NCI-H345 treated with DMSO at 0.1 percent for 48 hours (cell line): ENCODE results near the gene CYSLTR2.
"Not testable (repeated sequence)": the region's sequence is repeated elsewhere in the genome, so short reads cannot be mapped to it uniquely, and the experiment has no call there.

Experiments used
- DNase-seq: peaks from one replicate; lab custom pipeline; 2025; ENCODE audit not compliant: unreplicated experiment; lab: John Stamatoyannopoulos, UW

The CYSLTR2 gene

DNA sequence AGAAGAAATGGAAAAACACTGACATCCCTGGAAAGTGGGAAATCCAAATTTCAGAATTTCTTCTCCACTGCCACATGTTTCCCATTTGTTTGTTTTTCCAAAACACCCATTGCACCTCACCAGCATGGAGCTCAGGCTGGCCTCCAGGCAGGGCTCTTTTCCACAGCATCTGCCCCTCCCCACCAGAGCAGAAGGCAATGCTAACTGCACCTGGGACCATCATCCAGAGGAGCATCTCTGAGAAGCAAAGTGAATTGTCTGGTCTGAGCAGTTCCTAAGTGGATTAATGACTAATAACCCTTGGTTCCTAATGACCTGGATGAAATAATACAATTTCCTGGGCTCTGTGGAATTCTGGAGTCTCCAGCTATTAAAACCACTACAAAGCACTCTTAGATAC is 8.8 kb upstream of the CYSLTR2 start:
- DNase-seq = no peak

DNA sequence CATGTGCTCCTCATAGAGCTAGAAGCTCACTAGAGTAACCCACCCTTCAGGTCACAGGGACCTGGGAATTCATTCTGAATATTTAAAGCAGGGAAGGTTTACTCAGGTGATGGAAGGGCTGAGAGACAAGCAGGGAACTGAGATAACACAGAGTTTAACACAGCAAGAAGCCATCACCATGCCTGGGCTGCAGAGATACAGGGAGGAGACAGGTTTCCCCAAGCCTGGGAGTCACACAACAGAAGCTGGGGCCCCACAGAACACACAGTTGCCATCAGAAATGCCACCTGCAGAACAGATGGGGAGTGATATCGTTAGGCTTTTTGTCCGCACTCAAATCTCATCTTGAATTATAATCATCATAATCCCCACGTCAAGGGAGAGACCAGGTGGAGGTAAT is 7.9 kb upstream of the CYSLTR2 start:
- DNase-seq = no peak

DNA sequence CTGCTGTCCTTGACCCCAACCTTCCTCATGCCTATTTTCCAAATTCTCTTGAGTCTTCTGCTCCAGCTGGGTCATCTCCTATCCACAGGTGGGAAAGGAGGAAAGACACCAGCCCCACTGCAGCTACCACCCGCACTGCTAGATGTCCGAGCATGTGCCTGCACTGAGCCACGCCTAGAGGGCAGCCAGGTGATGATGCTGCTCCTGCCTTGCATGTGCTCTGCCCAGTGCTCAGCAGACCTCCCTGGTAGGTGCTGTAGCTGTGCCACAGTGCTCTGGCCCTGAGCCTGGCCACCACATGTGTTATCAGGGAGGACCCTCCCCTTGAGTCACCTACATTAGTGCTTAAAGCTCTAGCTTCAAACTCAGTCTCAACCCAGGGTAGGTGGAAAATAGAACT is 6.9 kb upstream of the CYSLTR2 start:
- no peak for DNase-seq

DNA sequence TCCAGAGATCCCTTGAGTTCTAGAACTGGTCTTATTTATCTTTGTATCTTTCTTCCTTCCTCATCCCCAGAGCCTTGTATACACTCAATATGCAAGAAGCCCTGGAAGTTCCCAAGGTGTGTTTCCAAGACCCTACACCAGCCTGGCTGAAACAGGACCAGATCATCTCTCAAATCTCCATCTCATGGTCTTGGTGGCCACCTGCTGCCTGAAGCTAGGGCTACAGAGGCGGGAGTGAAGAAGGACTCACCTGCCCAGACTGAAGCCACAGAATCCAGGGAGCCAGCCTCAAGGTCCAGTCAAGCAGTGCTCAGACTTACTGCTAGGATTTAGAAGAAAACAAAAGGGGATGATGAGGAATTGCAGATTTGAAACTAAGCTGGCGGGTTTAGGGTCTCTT is 6.1 kb upstream of the CYSLTR2 start:
- DNase-seq = no peak

DNA sequence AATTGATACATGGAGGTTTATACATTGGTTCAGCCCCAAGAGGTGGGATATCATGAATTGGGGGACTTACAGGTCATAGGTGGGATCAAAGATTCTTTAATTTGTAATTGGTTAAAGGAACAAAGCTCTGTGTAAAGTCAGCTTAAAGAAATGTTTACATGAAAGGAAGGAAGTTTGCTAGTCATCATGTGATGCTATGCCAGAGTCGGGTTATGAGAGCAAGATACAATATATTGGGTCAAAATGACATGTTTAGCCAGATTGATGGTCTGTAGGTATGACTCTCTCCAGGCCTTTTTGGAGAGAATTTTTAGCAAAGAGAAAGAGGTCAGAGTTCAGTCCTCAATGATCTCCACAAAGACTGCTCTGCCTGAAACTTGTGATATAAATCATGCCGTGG is 5.3 kb upstream of the CYSLTR2 start:
- DNase-seq = no peak

DNA sequence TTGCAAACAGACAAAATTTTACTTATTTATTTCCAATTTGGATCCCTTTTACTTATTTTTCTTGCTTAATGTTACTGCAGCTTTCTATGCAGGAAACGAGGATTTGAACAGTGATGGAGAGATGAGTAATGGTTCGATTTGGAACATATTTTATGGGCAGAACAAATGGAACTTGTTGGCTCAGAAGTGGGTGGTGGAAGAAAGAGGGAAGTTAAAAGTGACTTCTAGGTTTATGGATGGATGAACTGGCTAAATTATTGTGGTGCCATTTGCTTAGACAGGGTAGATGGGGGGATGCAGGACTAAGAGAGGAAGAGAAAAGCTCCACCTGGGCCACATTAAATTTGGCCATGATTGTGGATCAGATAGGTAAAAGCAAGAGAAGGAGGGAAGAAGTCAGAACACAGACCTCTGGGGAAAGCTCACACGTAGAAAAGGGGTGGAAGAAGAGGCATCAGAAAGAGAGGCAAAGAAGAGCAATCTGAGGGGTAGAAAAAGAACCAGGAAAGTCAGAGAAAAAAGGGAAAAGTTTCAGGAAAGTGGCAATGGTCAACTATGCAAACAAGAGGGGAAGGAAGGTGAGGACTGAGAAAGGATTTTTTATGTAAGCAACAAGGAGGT is 768 bp upstream of the CYSLTR2 start:
- DNase-seq = no peak

DNA sequence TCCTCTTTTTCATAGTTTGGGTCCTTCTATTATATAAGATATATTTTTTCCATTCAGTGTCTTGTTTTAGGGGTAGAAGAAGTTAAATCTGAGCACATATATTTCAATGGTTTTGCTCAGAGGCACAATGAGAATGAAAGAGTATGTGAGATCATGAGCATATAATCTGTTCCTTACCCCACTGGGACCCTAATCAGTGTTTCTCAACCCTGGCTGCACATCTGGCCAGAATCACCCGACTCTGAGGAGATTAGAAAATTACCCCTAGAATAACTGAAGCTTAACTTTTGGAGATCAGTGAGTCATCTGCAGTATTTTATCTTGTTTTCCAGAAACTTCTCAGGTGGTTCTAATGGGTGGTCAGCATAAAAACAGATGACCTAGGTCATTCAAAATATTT is 782 bp downstream of the CYSLTR2 start:
- no peak for DNase-seq

DNA sequence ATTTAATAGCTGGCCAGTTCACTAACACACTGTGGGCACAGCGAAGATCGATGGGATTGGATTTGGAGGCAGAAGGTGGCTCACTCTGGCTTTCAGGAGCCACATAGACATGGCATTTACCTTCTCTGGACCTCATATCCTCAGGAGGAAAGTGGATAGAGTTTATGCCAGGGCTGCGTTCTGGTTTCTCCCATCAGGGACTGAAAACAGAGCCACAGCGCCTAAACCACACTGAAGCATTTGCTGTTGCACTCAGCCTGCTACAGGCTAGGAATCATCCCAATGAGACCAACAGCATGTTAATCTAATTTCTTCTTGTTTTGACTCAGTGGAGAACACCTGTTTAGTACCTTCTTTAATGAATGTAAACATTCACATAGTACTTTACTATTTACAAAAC is 1.6 kb downstream of the CYSLTR2 start:
- DNase-seq = no peak

DNA sequence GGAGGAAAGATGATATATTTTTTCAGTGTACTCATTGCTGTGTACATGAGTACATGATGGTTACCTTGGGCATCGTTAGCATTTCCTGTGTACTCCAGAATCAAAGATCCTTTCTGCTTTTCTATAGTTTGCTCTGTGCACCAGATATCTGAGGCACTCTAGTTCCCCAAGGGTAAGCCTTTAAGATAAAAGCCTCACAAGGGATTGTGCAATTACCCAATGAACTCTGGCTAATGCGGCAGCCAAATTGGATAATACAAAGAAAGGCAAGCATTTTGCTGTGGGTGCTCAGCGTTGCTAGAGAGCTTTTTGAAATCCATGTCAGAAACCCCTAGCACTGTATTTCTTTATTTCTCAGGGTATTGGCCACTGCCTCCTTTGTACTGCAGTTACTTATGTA is 2.9 kb downstream of the CYSLTR2 start:
- DNase-seq = no peak

DNA sequence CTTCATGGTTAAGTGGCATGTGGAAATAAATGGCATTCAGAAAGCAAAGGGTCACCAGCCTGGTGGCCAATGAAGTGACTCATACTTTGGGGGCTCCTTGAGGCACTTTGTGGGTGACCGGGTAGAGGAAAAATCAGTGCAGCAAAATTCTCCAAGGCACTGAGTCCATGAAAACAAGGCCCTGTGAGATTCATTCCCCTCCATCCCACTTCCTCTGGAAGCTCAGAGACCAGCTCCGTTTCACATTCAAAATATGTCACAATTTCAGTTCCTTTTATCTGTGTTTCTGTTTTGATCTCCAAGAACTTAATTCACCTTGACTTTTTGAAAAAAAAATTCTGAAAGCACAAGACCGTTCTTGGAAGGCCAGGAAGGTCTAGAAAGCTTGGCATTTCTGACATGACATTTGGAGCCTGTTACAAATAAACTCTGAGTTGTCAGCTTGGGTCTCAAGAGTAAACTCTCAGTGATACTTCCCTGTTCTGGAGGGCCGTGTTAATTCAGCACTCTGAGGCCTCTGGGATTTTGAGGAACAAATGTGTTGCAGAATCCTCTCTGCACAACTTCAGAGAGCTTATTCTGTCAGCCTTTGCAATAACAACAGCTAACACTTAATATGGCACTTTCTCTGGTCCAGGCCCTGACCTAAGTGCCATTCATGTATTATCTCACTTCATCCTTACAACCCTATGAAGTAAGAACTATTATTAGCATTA is 6.8 kb downstream of the CYSLTR2 start:
- DNase-seq = no peak

DNA sequence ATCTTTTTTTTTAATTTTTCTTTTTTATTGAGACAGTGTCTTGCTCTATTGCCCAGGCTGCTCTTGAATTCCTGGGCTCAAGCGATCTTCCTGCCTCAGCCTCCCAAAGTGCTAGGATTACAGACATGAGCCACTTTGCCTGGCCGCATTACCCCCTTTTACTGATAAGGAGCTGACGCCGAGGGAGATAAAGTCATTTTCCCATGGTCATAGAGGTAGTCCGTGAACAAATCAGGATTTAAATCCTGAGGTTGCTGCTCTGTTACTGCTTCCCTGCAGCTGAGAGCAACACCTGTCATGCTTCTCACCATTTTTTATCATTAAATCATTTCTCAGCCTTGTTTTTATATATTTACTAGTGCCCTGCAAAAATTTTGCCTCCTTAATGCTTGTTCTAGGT is 7.4 kb downstream of the CYSLTR2 start:
- no peak for DNase-seq

DNA sequence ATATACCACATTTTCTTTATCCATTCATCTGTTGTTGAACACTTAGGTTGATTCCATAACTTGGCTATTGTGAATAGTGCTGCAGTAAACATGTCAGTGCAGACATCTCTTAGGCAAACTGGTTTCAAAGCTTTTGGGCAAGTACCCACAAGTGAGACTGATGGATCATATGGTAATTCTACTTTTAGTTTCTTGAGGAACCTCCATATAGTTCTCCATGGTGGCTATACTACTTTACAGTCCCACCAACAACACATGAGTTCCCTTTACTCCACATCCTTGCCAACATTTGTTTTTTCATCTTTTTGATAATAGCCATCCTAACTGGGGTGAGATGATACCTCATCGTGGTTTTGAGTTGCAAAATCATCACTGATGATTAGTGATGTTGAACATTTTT is 8.5 kb downstream of the CYSLTR2 start:
- DNase-seq = no peak

DNA sequence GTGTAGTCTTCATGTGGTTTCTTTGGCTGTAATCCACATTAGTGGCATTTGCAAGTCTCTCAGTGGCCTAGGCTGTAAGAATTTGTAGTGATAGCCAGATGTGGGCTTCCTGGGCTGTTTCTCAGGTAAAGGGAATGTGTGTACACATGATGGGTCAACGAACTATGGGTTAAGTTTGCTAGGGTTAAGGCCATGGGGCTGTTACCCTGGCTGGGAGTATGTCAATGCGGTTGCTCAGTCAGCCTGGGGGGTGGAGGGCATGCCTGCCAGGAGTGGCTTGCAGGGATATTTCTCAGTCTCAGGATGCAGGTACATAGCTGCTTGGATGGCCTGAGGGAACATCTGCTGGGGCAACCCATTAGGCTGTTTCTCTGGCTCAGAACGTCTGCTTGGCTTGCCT is 13.4 kb downstream of the CYSLTR2 start:
- DNase-seq = no peak

DNA sequence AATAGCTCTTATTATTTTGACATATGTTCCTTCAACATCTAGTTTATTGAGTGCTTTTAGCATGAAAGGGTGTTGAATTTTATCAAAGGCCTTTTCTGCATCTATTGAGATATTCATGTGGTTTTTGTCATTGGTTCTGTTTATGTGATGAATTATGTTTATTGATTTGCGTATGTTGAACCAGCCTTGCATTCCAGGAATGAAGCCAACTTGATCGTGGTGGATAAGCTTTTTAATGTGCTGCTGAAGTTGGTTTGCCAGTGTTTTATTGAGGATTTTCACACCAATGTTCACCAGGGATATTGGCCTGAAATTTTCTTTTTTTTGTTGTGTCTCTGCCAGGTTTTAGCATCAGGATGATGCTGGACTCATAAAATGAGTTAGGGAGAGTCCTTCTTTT is 17.7 kb downstream of the CYSLTR2 start:
- DNase-seq = not testable (repeated sequence)

DNA sequence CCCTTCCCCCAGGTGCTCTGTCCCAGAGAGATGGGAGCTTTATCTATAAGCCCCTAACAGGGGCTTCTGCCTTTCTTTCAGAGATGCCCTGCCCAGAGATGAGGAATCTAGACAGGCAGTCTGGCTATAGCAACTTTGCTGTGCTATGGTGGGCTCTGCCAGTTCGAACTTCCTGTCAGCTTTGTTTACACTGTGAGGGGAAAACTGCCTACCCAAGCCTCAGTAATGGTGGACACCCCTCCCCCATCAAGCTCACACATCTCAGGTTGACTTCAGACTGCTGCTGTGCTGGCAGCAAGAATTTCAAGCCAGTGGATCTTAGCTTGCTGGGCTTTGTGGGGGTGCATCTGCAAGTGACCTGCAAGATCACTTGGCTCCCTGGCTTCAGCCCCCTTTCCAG is 21.5 kb downstream of the CYSLTR2 start:
- no peak for DNase-seq

DNA sequence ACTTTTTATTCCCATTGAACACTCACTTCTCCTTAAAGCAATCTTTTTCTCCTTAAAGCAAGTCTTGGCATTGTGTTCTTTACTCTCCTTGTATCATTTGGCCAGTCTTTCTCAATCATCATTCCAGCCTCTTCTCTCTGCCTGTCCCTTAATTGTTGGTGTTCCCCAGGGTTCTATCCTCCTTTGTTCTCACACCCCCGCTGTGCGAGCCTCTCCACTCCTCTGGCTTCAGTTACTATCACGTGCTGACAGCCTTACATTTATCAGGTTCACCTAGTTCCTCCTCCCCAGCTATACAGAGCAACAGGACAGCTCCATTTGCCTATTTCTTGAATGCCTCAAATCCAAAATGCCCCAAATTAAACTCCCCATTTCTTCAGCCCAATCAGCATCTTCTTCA is 24.6 kb downstream of the CYSLTR2 start:
- DNase-seq = no peak

DNA sequence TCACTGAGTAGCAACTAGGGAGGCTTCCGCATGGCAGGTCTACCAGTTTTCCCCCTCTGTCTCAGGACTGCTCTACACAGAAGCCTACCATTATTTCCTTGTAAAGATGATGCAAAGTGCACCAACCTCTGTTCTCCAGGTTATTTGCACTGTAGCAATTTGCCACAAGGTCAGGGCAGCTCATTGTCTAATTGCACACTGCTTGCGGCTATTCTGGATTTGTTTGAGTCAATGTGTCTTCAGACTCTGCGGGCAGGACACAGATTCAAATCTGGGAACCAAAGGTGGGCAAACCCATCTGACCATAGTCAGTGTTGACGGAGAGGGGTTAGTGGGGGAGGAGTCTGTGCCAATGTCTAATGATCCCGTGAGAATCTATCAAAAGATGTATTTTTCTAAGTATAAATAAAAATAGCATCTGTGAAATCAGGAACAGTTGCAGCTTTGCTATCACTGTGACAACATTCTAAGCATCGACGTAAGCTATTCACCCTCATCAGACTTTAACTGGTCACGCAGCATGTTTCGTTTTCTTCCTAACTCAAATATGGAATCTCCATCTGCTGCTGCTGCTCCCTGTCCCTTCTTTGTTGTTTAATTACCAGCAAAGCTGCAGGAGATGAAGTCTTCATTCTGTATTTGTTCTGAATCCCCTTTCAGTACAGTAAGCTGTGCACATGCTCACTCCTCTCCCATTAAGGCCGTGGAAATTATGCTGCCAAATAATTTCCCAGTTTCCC is 26.4 kb downstream of the CYSLTR2 start:
- DNase-seq = no peak

DNA sequence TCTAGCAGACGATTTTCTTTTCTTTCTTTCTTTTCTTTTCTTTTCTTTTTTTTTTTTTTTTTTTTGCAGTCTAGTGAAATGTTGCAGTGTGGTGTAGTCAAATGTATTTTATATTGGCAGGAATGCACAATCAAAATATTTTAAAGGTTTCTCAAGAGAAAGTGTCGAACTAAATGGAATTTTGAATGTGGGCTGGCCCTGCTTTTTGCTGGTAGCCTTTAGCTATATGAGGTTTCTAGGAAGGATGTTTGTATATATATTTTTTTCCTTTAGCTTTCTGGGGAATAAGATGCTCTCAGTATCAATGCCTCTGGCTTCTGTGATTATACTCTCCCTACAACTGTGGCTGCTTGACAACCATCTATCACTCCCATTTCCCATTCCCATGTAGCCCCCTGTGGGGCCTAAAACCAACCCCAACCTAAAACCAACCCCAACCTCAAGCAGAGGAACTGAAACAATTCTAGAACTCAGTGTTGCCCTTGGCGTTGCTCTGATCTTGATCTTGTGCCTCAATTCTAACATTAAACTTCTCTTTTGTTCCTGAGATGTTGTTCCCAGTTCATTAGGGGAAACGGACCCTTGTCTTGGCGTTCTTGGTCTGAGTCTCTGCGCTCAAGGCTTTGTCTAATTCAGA is 27.1 kb downstream of the CYSLTR2 start:
- DNase-seq = no peak

DNA sequence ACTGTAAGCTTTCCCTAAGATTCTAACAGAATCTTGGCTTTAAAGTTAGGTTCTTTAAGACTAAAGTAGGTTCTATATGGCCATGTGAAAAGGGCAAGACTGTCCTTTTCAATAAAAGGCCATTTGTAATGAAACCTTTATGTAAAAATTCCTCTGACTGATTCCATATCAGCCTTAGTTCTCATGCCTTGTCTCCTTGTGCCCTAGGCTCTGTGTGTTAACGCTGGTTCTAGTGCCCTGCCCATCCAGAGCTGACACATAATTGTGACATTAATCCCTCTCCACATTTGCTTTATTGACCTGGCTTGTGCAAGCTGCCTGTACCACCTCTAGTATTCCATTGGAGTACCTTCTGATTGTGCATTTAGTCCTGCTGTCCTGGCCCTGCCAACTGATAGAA is 28.2 kb downstream of the CYSLTR2 start:
- no peak for DNase-seq

DNA sequence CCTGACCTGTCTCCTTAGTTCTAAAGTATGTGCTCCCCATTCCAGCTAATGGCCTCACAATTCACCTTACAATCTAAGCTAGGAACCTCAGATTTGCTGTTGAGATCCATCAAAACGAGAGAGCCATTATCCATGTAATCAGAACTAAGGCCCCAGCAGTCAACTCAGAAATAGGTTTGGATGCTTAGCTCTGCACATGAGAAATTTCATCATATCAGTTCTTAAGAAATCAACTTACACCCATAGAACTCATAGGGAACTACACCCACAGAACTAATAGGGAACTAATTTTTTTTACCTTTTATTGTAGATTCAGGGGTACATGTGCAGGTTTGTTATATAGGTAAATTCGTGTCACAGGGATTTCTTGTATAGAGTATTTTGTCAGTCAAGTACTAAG is 28.7 kb downstream of the CYSLTR2 start:
- no peak for DNase-seq

DNA sequence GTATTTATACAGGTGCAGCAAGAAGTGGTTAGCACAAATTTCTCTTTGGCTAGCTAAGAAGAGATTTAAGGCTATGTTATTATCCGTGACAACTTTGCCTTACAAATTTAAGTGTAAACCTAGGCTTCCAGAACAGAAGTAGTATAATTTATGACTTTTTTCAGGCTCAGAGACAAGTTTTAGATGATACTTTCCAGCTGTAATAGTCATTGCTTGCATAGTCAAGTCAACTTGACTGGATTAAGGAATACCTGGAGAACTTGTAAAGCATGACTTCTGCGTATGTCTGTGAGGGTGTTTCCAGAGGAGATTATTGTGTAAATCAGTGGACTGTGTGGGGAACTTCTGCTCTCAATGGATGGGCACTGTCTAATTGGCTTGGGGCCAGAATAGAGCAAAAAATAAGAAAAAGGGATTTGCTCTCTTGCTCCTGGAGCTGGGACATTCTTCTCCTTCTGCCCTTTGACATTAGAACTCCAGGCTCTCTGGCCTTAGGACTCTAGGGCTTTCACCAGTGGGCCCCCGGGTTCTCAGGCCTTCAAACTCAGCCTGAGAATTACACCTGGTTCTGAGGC is 33.0 kb downstream of the CYSLTR2 start:
- no peak for DNase-seq

DNA sequence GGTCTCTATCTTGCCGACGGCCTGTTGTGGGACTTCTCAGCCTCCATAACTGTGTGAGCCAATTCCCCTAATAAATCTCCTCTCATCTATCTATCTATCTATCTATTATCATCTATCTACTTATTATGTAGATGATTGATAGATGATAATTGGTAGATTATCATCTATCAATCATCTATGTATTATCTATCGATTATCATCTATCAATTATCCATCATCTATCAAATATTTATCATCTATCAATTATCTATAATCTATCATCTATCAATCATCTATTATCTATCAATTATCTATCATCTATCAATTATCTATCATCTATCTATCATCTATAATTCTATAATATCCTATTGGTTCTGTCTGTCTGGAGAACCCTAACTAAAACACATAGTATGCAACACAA is 33.5 kb downstream of the CYSLTR2 start:
- DNase-seq = no peak
